Astrocyte of the spinal cord (primary cell): ENCODE results near the gene IL15.

ENCODE experiments used
- DNase-seq: peaks from one replicate; pipeline ENCODE4 v3.0.0; 2011; ENCODE audit warnings: low read depth, low spot score
- H3K4me3 ChIP-seq: 2 replicates; pipeline ENCODE4 v1.5.1; 2011; ENCODE audit warnings: low read depth, mild to moderate bottlenecking, low read length, moderate library complexity
- in situ Hi-C: cut with HindIII; loops from 2 replicates; pipeline ENCODE4 v1.10.0; 2017; ENCODE audit warnings: low sequenced_read_pairs
- TF ChIP-seq, protein P1 (sequence below): IDR thresholded peaks from 2 replicates; pipeline ENCODE4 v1.5.1; 2012; ENCODE audit warnings: low read depth, mild to moderate bottlenecking, low read length, inconsistent platforms

Gene IL15

DNA sequence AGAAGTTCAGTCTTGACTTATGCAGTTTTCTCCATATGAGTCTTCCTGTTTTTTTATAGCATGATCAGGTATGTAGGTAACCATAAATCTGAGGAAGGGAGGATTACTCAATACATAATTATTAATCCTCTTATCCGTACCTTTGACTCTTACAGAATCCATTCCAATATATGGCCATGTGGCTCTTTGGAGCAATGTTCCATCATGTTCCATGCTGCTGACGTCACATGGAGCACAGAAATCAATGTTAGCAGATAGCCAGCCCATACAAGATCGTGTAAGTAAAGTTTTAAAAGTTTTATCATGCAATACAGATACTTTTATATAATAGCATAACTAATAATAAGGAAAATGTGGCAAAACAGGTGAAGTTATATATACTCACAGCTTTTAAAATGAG, 19.6 kb downstream of the IL15 start:
- TF ChIP-seq, protein P1, sequence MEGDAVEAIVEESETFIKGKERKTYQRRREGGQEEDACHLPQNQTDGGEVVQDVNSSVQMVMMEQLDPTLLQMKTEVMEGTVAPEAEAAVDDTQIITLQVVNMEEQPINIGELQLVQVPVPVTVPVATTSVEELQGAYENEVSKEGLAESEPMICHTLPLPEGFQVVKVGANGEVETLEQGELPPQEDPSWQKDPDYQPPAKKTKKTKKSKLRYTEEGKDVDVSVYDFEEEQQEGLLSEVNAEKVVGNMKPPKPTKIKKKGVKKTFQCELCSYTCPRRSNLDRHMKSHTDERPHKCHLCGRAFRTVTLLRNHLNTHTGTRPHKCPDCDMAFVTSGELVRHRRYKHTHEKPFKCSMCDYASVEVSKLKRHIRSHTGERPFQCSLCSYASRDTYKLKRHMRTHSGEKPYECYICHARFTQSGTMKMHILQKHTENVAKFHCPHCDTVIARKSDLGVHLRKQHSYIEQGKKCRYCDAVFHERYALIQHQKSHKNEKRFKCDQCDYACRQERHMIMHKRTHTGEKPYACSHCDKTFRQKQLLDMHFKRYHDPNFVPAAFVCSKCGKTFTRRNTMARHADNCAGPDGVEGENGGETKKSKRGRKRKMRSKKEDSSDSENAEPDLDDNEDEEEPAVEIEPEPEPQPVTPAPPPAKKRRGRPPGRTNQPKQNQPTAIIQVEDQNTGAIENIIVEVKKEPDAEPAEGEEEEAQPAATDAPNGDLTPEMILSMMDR, result no peak
- DNase-seq, result no peak
- no peak overlapping the region for H3K4me3 ChIP-seq
- in situ Hi-C loops, result no loop called here

GRCh38 chr4:141657550-141658250, 21.3 kb downstream of the IL15 start:
- TF ChIP-seq, protein P1, result no peak
- DNase-seq, result no peak
- in situ Hi-C loops, result no loop called here
- no peak overlapping the region for H3K4me3 ChIP-seq

GRCh38 chr4:141658309-141658708, 21.9 kb downstream of the IL15 start:
- H3K4me3 ChIP-seq, result no peak overlapping the region
- in situ Hi-C loops, result no loop called here
- TF ChIP-seq, protein P1, result no peak
- DNase-seq, result no peak

- no peak for DNase-seq
- in situ Hi-C loops, result no loop called here
- H3K4me3 ChIP-seq, result no peak overlapping the region
- TF ChIP-seq, protein P1, result no peak
These were observed 23.2 kb downstream of the IL15 start for GRCh38 chr4:141659539-141659938.

- in situ Hi-C loops, result no loop called here
- TF ChIP-seq, protein P1, result no peak
- no peak overlapping the region for H3K4me3 ChIP-seq
- no peak for DNase-seq
These were observed 24.5 kb downstream of the IL15 start for GRCh38 chr4:141660880-141661279.

DNA sequence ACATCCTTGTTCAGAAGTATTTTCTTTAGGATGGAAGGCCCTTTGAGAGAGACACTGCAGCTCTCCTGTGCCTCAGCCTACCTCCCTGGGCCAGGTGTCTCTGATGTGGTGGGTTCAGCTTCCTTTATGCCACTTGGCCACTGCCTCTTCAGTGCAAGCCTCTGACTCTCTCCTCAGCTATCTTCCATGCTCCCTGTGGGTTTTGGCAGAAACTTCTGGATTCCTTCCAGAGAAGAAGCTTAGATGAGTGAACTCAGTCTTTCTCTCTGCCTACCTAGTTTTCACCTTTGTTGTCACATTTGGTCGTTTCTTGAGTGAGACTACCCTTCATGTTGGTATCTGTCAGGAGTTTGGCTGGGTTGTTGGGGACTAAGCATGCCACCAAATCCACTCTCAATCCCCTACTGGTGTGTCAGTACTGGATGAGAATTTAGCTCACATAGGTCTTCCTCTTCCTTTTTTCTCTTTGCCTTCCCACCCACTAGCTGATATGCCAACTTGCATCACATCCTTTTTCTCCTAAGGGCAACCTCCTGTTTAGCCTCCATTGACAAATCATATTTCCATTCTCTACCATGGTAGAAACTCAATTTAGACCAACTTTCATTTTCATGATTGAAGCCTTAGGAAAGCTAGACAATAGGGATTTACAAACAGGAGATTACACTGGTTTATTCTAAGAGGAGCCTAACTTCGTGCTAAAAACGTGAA, 32.0 kb downstream of the IL15 start:
- DNase-seq, result no peak
- in situ Hi-C loops, result no loop called here
- H3K4me3 ChIP-seq, result no peak overlapping the region
- TF ChIP-seq, protein P1, result no peak
